Liver (tissue), 9 donors: ENCODE measurements around the gene COX10. TPM values are rescaled to one million over a fixed set of nuclear protein-coding genes. Genes with fewer than 3 reads are reported as not detected.

ENCODE experiments used
- DNase-seq: peaks from one replicate; pipeline ENCODE4 v3.0.0-alpha.2; 2017; ENCODE audit warnings: low spot score
- H3K27ac ChIP-seq, 2 donors: one replicate each; pipeline ENCODE4 v1.7.0; 2013; ENCODE audit warnings: inconsistent platforms in 2 of 2, low read length in 2 of 2, control low read depth in 1 of 2, low read depth in 1 of 2, mild to moderate bottlenecking in 1 of 2
- H3K27me3 ChIP-seq, 4 donors: one replicate each; pipeline versions ENCODE4 v1.6.1 to v1.7.0; 2013; ENCODE audit warnings: low read length in 3 of 4, inconsistent platforms in 1 of 4, mild to moderate bottlenecking in 1 of 4, moderate library complexity in 1 of 4; ENCODE audit not compliant: control insufficient read depth in 4 of 4, insufficient read depth in 4 of 4
- H3K36me3 ChIP-seq, 4 donors: one replicate each; pipeline versions ENCODE4 v1.6.1 to v1.7.0; 2013; ENCODE audit warnings: low read length in 3 of 4, mild to moderate bottlenecking in 3 of 4, low read depth in 1 of 4, moderate library complexity in 1 of 4; ENCODE audit not compliant: control insufficient read depth in 4 of 4, insufficient read depth in 3 of 4
- H3K4me1 ChIP-seq, 4 donors: one replicate each; pipeline versions ENCODE4 v1.6.1 to v1.7.0; 2013; ENCODE audit warnings: low read length in 3 of 4, mild to moderate bottlenecking in 3 of 4, moderate library complexity in 1 of 4; ENCODE audit not compliant: control insufficient read depth in 4 of 4, insufficient read depth in 4 of 4
- H3K4me3 ChIP-seq, 3 donors: one replicate each; pipeline versions ENCODE4 v1.6.1 to v1.7.0; 2013; ENCODE audit warnings: low read length in 3 of 3, control low read depth in 1 of 3, low read depth in 1 of 3, mild to moderate bottlenecking in 1 of 3
- H3K9ac ChIP-seq, 2 donors: one replicate each; pipeline ENCODE4 v1.7.0; 2013; ENCODE audit warnings: low read length in 2 of 2, mild to moderate bottlenecking in 2 of 2, moderate library complexity in 2 of 2, control low read depth in 1 of 2, low read depth in 1 of 2
- H3K9me3 ChIP-seq, 4 donors: one replicate each; pipeline versions ENCODE4 v1.6.1 to v1.7.0; 2013; ENCODE audit warnings: low read length in 3 of 4; ENCODE audit not compliant: control insufficient read depth in 4 of 4
- ATF3 ChIP-seq: IDR thresholded peaks from 2 replicates; pipeline ENCODE4 v1.6.1; 2016; ENCODE audit warnings: antibody characterized with exemption
- EGR1 ChIP-seq, 2 donors: IDR thresholded peaks; 2 replicates each; pipeline ENCODE4 v1.6.1; 2016 to 2018; ENCODE audit warnings: antibody characterized with exemption in 2 of 2, low read depth in 2 of 2
- FOXA1 ChIP-seq: IDR thresholded peaks from 2 replicates; pipeline ENCODE4 v1.6.1; 2016; ENCODE audit warnings: antibody characterized with exemption
- FOXA2 ChIP-seq: IDR thresholded peaks from 2 replicates; pipeline ENCODE4 v1.6.1; 2016; ENCODE audit warnings: antibody characterized with exemption
- GABPA ChIP-seq, 2 donors: IDR thresholded peaks in 1 of 2; conservative IDR thresholded peaks in 1 of 2; 2 replicates each; pipeline ENCODE4 v1.6.1; 2016; ENCODE audit warnings: antibody characterized with exemption in 2 of 2, mild to moderate bottlenecking in 1 of 2, moderate library complexity in 1 of 2
- HNF4A ChIP-seq, 2 donors: conservative IDR thresholded peaks; 2 replicates each; pipeline ENCODE4 v1.6.1; 2016; ENCODE audit warnings: antibody characterized with exemption in 2 of 2, mild to moderate bottlenecking in 2 of 2
- HNF4G ChIP-seq: IDR thresholded peaks from 2 replicates; pipeline ENCODE4 v1.6.1; 2016; ENCODE audit warnings: antibody characterized with exemption
- JUND ChIP-seq, 2 donors: IDR thresholded peaks; 2 replicates each; pipeline ENCODE4 v1.6.1; 2016; ENCODE audit warnings: antibody characterized with exemption in 2 of 2
- NR2F2 ChIP-seq: IDR thresholded peaks from 2 replicates; pipeline ENCODE4 v1.6.1; 2016; ENCODE audit warnings: antibody characterized with exemption
- RAD21 ChIP-seq, 2 donors: IDR thresholded peaks; 2 replicates each; pipeline ENCODE4 v1.6.1; 2016; ENCODE audit warnings: antibody characterized with exemption in 2 of 2, mild to moderate bottlenecking in 2 of 2
- RXRA ChIP-seq, 2 donors: IDR thresholded peaks; 2 replicates each; pipeline ENCODE4 v1.6.1; 2017 to 2018; ENCODE audit warnings: antibody characterized with exemption in 2 of 2, mild to moderate bottlenecking in 1 of 2
- SP1 ChIP-seq: IDR thresholded peaks from 2 replicates; pipeline ENCODE4 v1.6.1; 2018; ENCODE audit warnings: antibody characterized with exemption, mild to moderate bottlenecking
- TAF1 ChIP-seq: conservative IDR thresholded peaks from 2 replicates; pipeline ENCODE4 v1.6.1; 2016; ENCODE audit warnings: antibody characterized with exemption, mild to moderate bottlenecking
- YY1 ChIP-seq: IDR thresholded peaks from 2 replicates; pipeline ENCODE4 v1.6.1; 2016; ENCODE audit warnings: antibody characterized with exemption, mild to moderate bottlenecking
- WGBS: extraction: QIAGEN DNeasy Blood & Tissue Kit; methylation state at CpG from one replicate; pipeline ENCODE4 v1.1.7; 2013; 5-methylcytosine and 5-hydroxymethylcytosine counted together
- polyA plus RNA-seq, 2 donors: library from polyadenylated mRNA; stranded (reverse) in 1 of 2; unstranded in 1 of 2; fragments of 200-250 nt in 1 of 2; fragments of >200 nt in 1 of 2; fragmentation: Nextera tagmentation in 1 of 2; extraction: Ambion mirVana in 1 of 2; gene quantifications; one replicate each; pipeline versions ENCODE4 v1.2.1 to v1.2.3, GENCODE V29; 2013 to 2015
- total RNA-seq, 2 donors: library from RNA; depleted of rRNA; stranded (reverse); fragments of >200 nt; gene quantifications; one replicate each; pipeline ENCODE4 v1.2.3, GENCODE V29; 2014
- TF ChIP-seq, protein P1 (sequence below): IDR thresholded peaks from 2 replicates; pipeline ENCODE4 v1.6.1; 2016; ENCODE audit warnings: antibody characterized with exemption
- TF ChIP-seq, protein P2 (sequence below): IDR thresholded peaks from 2 replicates; pipeline ENCODE4 v1.6.1; 2016; ENCODE audit warnings: antibody characterized with exemption, mild to moderate bottlenecking
- TF ChIP-seq, protein P3 (sequence below): fragments of 150-350 bp; IDR thresholded peaks from 2 replicates; pipeline ENCODE4 v1.5.1; 2017; ENCODE audit warnings: improper control_type of control experiment, low read depth, low read length; ENCODE audit not compliant: missing input control
- donor health status: healthy.
- donor health status: healthy.
- donor health status: healthy.
- donor health status: healthy.
- donor health status: healthy.

COX10 gene
- total and polyA plus RNA-seq, 4 donors, result 7.0 to 15.1 (median 8.7) TPM

GRCh38 chr17:14125518-14126137 is 56.3 kb downstream of the COX10 start:
- 78% methylated on average over 6 of the region's 6 CpGs for WGBS
- no peak for DNase-seq

DNA sequence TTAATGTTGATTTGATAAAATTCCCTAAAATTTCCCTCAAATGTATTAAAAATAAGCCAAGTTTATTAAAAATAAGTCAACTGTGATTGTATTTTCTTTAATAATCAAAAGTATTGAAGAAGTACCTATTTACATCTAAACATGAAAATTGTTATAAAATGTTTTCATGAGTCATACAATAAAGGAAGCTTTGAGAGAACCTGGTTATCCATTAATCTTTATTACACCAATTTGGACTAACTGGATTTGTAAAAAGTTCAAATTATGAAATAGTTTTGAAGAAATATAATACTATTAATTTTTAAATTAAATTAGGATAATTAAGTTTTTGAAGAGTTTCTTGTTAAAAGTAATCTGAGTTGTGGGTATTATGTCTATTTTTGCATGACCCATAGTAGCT is 63.8 kb downstream of the COX10 start:
- H3K27me3 ChIP-seq, result no peaks in the 10 kb centered on the region
- H3K9me3 ChIP-seq, result no peaks in the 10 kb centered on the region
- H3K4me1 ChIP-seq, result peaks cover 0 to 6% (median 3%) of the 10 kb centered on the region in 4 donors
- DNase-seq, result no peak
- H3K27ac ChIP-seq, result no peak overlapping the region
- no peak overlapping the region for H3K4me3 ChIP-seq
- H3K36me3 ChIP-seq, result no peaks in the 10 kb centered on the region
- no peak overlapping the region for H3K9ac ChIP-seq
- TF ChIP-seq NR2F2 (no peak), TAF1 (no peak), SP1 (no peak), ATF3 (no peak), YY1 (no peak), RAD21 (IDR thresholded peaks at IDR 0.05) (no peak), FOXA1 (no peak), EGR1 (IDR thresholded peaks at IDR 0.05; ENCODE audit: low read depth in 2 of 2) (no peak), FOXA2 (no peak), GABPA (IDR thresholded peaks at IDR 0.05 in 1 of 2, conservative IDR thresholded peaks at IDR 0.05 in 1 of 2) (no peak), JUND (IDR thresholded peaks at IDR 0.05) (no peak), HNF4A (conservative IDR thresholded peaks at IDR 0.05) (no peak), RXRA (IDR thresholded peaks at IDR 0.05) (no peak)
- TF ChIP-seq, protein P1, sequence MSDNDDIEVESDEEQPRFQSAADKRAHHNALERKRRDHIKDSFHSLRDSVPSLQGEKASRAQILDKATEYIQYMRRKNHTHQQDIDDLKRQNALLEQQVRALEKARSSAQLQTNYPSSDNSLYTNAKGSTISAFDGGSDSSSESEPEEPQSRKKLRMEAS, result no peak
- TF ChIP-seq, protein P2, sequence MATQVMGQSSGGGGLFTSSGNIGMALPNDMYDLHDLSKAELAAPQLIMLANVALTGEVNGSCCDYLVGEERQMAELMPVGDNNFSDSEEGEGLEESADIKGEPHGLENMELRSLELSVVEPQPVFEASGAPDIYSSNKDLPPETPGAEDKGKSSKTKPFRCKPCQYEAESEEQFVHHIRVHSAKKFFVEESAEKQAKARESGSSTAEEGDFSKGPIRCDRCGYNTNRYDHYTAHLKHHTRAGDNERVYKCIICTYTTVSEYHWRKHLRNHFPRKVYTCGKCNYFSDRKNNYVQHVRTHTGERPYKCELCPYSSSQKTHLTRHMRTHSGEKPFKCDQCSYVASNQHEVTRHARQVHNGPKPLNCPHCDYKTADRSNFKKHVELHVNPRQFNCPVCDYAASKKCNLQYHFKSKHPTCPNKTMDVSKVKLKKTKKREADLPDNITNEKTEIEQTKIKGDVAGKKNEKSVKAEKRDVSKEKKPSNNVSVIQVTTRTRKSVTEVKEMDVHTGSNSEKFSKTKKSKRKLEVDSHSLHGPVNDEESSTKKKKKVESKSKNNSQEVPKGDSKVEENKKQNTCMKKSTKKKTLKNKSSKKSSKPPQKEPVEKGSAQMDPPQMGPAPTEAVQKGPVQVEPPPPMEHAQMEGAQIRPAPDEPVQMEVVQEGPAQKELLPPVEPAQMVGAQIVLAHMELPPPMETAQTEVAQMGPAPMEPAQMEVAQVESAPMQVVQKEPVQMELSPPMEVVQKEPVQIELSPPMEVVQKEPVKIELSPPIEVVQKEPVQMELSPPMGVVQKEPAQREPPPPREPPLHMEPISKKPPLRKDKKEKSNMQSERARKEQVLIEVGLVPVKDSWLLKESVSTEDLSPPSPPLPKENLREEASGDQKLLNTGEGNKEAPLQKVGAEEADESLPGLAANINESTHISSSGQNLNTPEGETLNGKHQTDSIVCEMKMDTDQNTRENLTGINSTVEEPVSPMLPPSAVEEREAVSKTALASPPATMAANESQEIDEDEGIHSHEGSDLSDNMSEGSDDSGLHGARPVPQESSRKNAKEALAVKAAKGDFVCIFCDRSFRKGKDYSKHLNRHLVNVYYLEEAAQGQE, result no peak

More at GRCh38 chr17:14125518-14126137, 56.3 kb downstream of the COX10 start:
- H3K36me3 ChIP-seq, result no peaks in the 10 kb centered on the region
- H3K9ac ChIP-seq, result no peak overlapping the region
- no peaks in the 10 kb centered on the region for H3K9me3 ChIP-seq
- no peaks in the 10 kb centered on the region for H3K27me3 ChIP-seq
- peak overlapping the region in 1 of 2 donors; percentile 54 for H3K27ac ChIP-seq
- H3K4me3 ChIP-seq, result no peak overlapping the region
- TF ChIP-seq, protein P3, sequence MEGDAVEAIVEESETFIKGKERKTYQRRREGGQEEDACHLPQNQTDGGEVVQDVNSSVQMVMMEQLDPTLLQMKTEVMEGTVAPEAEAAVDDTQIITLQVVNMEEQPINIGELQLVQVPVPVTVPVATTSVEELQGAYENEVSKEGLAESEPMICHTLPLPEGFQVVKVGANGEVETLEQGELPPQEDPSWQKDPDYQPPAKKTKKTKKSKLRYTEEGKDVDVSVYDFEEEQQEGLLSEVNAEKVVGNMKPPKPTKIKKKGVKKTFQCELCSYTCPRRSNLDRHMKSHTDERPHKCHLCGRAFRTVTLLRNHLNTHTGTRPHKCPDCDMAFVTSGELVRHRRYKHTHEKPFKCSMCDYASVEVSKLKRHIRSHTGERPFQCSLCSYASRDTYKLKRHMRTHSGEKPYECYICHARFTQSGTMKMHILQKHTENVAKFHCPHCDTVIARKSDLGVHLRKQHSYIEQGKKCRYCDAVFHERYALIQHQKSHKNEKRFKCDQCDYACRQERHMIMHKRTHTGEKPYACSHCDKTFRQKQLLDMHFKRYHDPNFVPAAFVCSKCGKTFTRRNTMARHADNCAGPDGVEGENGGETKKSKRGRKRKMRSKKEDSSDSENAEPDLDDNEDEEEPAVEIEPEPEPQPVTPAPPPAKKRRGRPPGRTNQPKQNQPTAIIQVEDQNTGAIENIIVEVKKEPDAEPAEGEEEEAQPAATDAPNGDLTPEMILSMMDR, result no peak
- TF ChIP-seq FOXA1 (no peak), SP1 (no peak), YY1 (no peak), ATF3 (no peak), HNF4G (no peak), GABPA (IDR thresholded peaks at IDR 0.05 in 1 of 2, conservative IDR thresholded peaks at IDR 0.05 in 1 of 2) (no peak), FOXA2 (no peak), NR2F2 (no peak)
- TF ChIP-seq, protein P1, result no peak
- TF ChIP-seq, protein P2, result no peak
- peaks cover 0 to 14% (median 4%) of the 10 kb centered on the region in 4 donors for H3K4me1 ChIP-seq
